HG03196 (cell line): ENCODE results near the gene PFKFB4.
A peak's percentile ranks its signal among the peaks of the same experiment; 100 is the strongest.

Experiments
- ATAC-seq: cut with Tn5 transposase; IDR thresholded peaks from one replicate; pipeline ENCODE4 v1.9.1; 2021; ENCODE audit not compliant: unreplicated experiment

Gene PFKFB4

GRCh38 chr3:48556796-48557626 lies at the start of gene PFKFB4:
Gene PFKFB4 (minus strand): TSS chr3:48556803. CDS start chr3:48556777, 26 bp downstream.
- ATAC-seq, result peak; percentile 81

GRCh38 chr3:48601622-48601994 lies 45.0 kb upstream of the PFKFB4 start:
- no peak for ATAC-seq

GRCh38 chr3:48600711-48601621 lies 44.4 kb upstream of the PFKFB4 start:
- no peak for ATAC-seq

GRCh38 chr3:48599509-48600285 lies 43.1 kb upstream of the PFKFB4 start:
- no peak for ATAC-seq

- ATAC-seq, result no peak
Observed at GRCh38 chr3:48599077-48599501, 42.5 kb upstream of the PFKFB4 start.

GRCh38 chr3:48598323-48599076 lies 41.9 kb upstream of the PFKFB4 start:
- no peak for ATAC-seq

- no peak for ATAC-seq
Observed at GRCh38 chr3:48597408-48597800, 40.8 kb upstream of the PFKFB4 start.

- no peak for ATAC-seq
Observed at GRCh38 chr3:48596676-48597407, 40.2 kb upstream of the PFKFB4 start.

- no peak for ATAC-seq
Observed at GRCh38 chr3:48596157-48596556, 39.6 kb upstream of the PFKFB4 start.

- no peak for ATAC-seq
Observed at GRCh38 chr3:48595526-48596121, 39.0 kb upstream of the PFKFB4 start.

GRCh38 chr3:48595075-48595525 lies 38.5 kb upstream of the PFKFB4 start, which contains the start of gene COL7A1:
Gene COL7A1 (minus strand): TSS chr3:48595329. CDS start chr3:48595159, 170 bp downstream.
- ATAC-seq, result no peak

- ATAC-seq, result no peak
Observed at GRCh38 chr3:48594417-48595049, 37.9 kb upstream of the PFKFB4 start.

- ATAC-seq, result no peak
Observed at GRCh38 chr3:48593337-48593736, 36.7 kb upstream of the PFKFB4 start.

GRCh38 chr3:48592519-48593087 lies 36.0 kb upstream of the PFKFB4 start:
- no peak for ATAC-seq

- ATAC-seq, result no peak
Observed at GRCh38 chr3:48591886-48592518, 35.4 kb upstream of the PFKFB4 start.

- no peak for ATAC-seq
Observed at GRCh38 chr3:48591436-48591835, 34.8 kb upstream of the PFKFB4 start.

GRCh38 chr3:48588230-48588629 lies 31.6 kb upstream of the PFKFB4 start:
- ATAC-seq, result no peak

GRCh38 chr3:48587686-48588085 lies 31.1 kb upstream of the PFKFB4 start:
- ATAC-seq, result no peak
